RWPE2 (cell line): ENCODE data around the gene ALAS1.
A peak's percentile ranks its signal among the peaks of the same experiment; 100 is the strongest.

Experiments used
- ATAC-seq: fragments of 200-7000 bp; cut with Tn5 transposase; 3 replicates; pipeline ENCODE4 v1.9.1; 2021; ENCODE audit warnings: low read depth
- DNase-seq: peaks from one replicate; pipeline ENCODE4 v3.0.0-alpha.2; 2020; ENCODE audit warnings: low spot score
- H3K27ac ChIP-seq: fragments of 450-650 bp; 2 replicates; pipeline ENCODE4 v1.5.1; 2017; ENCODE audit warnings: mild to moderate bottlenecking; ENCODE audit not compliant: poor library complexity, severe bottlenecking
- H3K27me3 ChIP-seq: fragments of 250-450 bp; sonication (Bioruptor Pico); 2 replicates; pipeline ENCODE4 v1.5.1; 2021; ENCODE audit warnings: mild to moderate bottlenecking, moderate library complexity; ENCODE audit not compliant: insufficient read depth, poor library complexity, severe bottlenecking
- H3K36me3 ChIP-seq: fragments of 250-450 bp; sonication (Bioruptor Pico); 2 replicates; pipeline ENCODE4 v1.5.1; 2020; ENCODE audit warnings: low read depth, mild to moderate bottlenecking, moderate library complexity
- H3K4me1 ChIP-seq: fragments of 250-450 bp; sonication (Bioruptor Pico); 2 replicates; pipeline ENCODE4 v1.5.1; 2021; ENCODE audit warnings: mild to moderate bottlenecking, moderate library complexity; ENCODE audit not compliant: insufficient read depth, poor library complexity, severe bottlenecking
- H3K4me3 ChIP-seq: fragments of 250-450 bp; sonication (Bioruptor Pico); 2 replicates; pipeline ENCODE4 v1.5.1; 2021; ENCODE audit warnings: mild to moderate bottlenecking, moderate library complexity; ENCODE audit not compliant: severe bottlenecking
- H3K9me3 ChIP-seq: fragments of 250-450 bp; sonication (Bioruptor Pico); 2 replicates; pipeline ENCODE4 v1.5.1; 2021; ENCODE audit warnings: mild to moderate bottlenecking, moderate library complexity; ENCODE audit not compliant: severe bottlenecking
- TF ChIP-seq, protein P1 (sequence below): fragments of 450-650 bp; IDR thresholded peaks from one replicate; pipeline ENCODE4 v1.5.1; 2017; ENCODE audit warnings: mild to moderate bottlenecking, moderate library complexity; ENCODE audit not compliant: poor library complexity, severe bottlenecking

Gene ALAS1

DNA sequence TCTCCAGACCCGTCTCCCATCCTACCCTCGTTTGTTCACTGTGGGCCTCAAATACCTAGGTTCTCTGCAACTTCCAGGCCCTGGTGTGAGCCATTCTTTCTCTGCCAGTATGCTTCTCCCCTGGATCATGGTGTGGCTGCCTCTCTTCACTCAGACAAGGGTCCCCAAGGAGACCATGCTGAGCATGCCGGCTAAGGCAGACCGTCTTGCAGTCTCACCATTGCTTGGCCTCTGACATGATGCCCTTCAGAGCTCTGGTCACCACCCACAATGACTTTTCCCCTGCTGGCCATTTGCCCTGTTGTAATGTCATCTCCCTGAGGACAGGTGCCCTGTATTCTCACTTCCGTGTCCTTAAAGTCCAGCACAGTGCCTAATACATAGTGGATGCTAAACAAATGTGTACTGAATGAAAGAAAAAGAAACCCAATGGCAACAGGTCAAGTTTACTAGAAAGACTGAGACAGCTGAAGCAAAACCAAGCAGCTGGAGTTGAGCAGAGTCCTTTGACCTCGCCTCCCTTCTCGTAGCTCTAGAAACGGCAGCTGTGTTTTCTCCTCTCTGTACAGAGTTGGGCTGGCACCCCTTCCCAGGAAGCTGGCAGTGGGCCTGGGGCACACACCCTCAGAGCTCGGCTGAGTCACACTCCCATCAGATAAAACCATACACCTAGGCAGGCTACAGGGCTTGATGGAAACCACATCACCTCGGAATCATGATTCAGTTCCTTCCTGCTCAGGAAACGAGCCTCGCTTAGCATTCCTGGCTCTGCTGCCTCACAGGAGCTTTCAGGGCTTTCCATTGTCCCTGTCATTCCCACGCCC lies 18.8 kb downstream of the ALAS1 start:
- no peak overlapping the region for H3K4me3 ChIP-seq
- peak overlapping the region; percentile 93 for H3K27ac ChIP-seq
- no peaks in the 10 kb centered on the region for H3K9me3 ChIP-seq
- TF ChIP-seq, protein P1, sequence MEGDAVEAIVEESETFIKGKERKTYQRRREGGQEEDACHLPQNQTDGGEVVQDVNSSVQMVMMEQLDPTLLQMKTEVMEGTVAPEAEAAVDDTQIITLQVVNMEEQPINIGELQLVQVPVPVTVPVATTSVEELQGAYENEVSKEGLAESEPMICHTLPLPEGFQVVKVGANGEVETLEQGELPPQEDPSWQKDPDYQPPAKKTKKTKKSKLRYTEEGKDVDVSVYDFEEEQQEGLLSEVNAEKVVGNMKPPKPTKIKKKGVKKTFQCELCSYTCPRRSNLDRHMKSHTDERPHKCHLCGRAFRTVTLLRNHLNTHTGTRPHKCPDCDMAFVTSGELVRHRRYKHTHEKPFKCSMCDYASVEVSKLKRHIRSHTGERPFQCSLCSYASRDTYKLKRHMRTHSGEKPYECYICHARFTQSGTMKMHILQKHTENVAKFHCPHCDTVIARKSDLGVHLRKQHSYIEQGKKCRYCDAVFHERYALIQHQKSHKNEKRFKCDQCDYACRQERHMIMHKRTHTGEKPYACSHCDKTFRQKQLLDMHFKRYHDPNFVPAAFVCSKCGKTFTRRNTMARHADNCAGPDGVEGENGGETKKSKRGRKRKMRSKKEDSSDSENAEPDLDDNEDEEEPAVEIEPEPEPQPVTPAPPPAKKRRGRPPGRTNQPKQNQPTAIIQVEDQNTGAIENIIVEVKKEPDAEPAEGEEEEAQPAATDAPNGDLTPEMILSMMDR, result no peak
- H3K4me1 ChIP-seq, result peaks cover 18% of the 10 kb centered on the region
- peaks cover 27% of the 10 kb centered on the region for H3K36me3 ChIP-seq
- H3K27me3 ChIP-seq, result no peaks in the 10 kb centered on the region
- DNase-seq (peak; percentile 93), ATAC-seq (peak; percentile 94)

DNA sequence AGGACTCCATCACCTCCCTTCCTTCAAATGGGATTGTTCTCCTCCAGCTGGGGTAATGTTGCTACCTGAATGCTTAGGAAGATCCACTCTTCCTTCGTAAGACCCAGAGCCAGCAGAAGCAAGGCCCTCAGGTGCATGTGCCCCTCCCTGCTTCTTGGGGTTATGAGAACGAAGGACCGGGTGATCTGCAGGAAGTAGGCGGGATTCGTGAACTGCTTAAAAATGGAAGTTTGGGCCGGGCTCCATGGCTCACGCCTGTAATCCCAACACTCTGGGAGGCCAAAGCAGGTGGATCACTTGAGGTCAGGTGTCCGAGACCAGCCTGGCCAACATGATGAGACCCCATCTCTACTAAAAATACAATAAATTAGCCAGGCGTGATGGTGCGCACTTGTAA lies 19.4 kb downstream of the ALAS1 start:
- peak; percentile 44 for ATAC-seq

DNA sequence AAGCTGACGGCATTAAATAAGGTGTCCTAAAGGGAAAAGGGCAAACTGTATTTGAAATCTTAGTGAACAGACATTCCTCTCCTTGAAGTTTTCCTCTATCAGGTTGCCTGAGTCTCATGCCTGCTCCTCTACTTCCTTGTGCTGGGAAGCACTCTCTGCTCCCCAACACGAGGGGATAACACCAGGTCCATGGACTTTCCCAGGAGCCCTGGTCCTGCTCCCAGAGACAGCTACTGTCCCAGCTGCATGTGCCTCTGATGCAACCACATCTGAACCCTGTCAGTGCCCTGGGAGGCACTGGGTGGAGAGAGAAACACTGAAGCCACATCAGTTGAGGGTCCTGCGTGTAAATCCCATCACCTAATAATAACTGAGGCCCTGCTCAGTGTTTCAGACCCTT lies 20.1 kb downstream of the ALAS1 start:
- Histone ChIP-seq H3K36me3 (peaks cover 15% of the 10 kb centered on the region), H3K27ac (peak overlapping the region; percentile 93), H3K4me1 (peaks cover 18% of the 10 kb centered on the region), H3K27me3 (no peaks in the 10 kb centered on the region), H3K4me3 (no peak overlapping the region), H3K9me3 (no peaks in the 10 kb centered on the region)
- DNase-seq, result no peak
- ATAC-seq, result no peak
- TF ChIP-seq, protein P1, result no peak

More for the DNA sequence above, 19.4 kb downstream of the ALAS1 start:
- Histone ChIP-seq H3K36me3 (peaks cover 21% of the 10 kb centered on the region), H3K27ac (peak overlapping the region; percentile 93), H3K4me3 (no peak overlapping the region), H3K9me3 (no peaks in the 10 kb centered on the region), H3K4me1 (peaks cover 18% of the 10 kb centered on the region), H3K27me3 (no peaks in the 10 kb centered on the region)
- no peak for DNase-seq
- TF ChIP-seq, protein P1, result no peak

DNA sequence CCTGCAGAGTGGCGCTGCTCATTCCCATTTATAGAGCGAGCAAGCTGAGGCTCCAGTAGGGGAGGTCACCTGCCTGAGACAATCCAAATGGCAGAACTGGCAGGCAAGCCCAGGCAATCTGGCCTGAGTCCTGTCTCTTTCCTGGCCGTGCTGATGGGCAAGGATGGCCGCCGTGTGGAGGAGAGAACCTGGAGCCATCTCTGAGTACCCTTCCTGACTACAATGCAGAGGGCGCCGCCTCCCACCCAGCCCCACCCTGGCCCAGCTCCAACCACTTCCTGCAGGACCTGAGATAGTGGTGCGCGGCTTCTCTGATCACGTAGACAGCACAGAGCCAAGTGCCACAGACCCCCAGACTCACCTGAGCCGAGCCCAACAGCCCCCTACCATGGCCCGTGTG lies 20.5 kb downstream of the ALAS1 start:
- Histone ChIP-seq H3K4me1 (peaks cover 18% of the 10 kb centered on the region), H3K27ac (peak overlapping the region; percentile 93), H3K27me3 (no peaks in the 10 kb centered on the region), H3K4me3 (no peak overlapping the region), H3K36me3 (peaks cover 11% of the 10 kb centered on the region), H3K9me3 (no peaks in the 10 kb centered on the region)
- DNase-seq (no peak), ATAC-seq (no peak)
- TF ChIP-seq, protein P1, result no peak

DNA sequence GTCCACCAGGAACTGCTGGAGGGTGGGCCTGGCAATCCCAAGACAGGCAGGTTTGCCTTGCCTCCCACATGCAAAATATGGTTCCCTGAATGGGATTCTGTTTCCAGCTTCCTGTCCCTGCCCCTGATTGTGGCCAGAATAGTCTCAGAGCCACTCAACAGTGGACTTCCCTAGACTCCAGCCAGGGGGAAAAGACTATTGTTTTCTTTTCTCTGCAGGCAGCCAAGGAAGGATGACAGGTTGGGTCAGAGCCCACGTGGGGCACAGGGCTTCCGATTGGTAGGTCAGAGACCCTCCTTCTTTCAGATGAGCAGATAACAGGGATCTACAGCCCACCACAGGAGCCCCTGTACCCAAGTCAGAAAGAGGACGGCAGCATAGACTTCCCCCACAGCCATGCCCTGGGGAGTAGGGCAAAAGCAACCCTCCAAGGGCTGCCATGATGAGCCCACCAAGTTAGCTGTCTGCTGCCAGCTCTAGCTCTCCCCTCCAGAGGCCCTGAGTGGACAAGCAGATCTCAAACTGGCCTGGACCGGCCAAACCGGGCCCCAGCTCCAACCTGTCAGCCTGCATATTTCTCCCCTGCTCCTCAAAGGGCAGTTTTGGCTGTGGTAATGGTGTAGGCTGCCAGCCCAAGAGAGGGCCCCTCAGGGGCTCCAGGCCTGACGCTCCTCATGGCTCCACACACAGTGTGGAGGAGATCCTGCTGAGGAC lies 21.1 kb downstream of the ALAS1 start:
- Histone ChIP-seq H3K36me3 (peaks cover 4% of the 10 kb centered on the region), H3K4me1 (peaks cover 18% of the 10 kb centered on the region), H3K9me3 (no peaks in the 10 kb centered on the region), H3K4me3 (no peak overlapping the region), H3K27ac (peak overlapping the region; percentile 93), H3K27me3 (no peaks in the 10 kb centered on the region)
- DNase-seq (no peak), ATAC-seq (no peak)
- TF ChIP-seq, protein P1, result no peak
